Hepatocyte (in vitro differentiated cells): Measurements from ENCODE around the gene PKM.

Experiments
- CTCF ChIP-seq: fragments of 200-600 bp; sonication (generic); IDR thresholded peaks from 2 replicates; pipeline ENCODE4 v1.5.1; 2016; ENCODE audit warnings: antibody characterized with exemption, mild to moderate bottlenecking; ENCODE audit not compliant: poor library complexity
- EZH2 ChIP-seq: fragments of 200-600 bp; sonication (generic); IDR thresholded peaks from 2 replicates; pipeline ENCODE4 v1.6.1; 2016; ENCODE audit warnings: antibody characterized with exemption, mild to moderate bottlenecking, borderline replicate concordance

GRCh38 chr15:72235298-72235697 lies 4.3 kb upstream of the PKM start:
- TF ChIP-seq CTCF (no peak), EZH2 (no peak)
